ENCODE data around the gene MIEN1. TPM values are rescaled to one million over a fixed set of nuclear protein-coding genes. Genes with fewer than 3 reads are reported as not detected.

Gene MIEN1, protein sequence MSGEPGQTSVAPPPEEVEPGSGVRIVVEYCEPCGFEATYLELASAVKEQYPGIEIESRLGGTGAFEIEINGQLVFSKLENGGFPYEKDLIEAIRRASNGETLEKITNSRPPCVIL
- total RNA-seq: 10 to 100 TPM; 79.1 to 98.2 TPM

- peak; percentile 52 to 89 (median 83) for TF ChIP-seq POLR2A (IDR thresholded peaks at IDR 0.05)
- peak; percentile 84 to 93 (median 90) for TF ChIP-seq CTCF (IDR thresholded peaks at IDR 0.05)
- intact Hi-C loops (cut with DNase I): no loop called here
- Histone ChIP-seq H3K9me3 (no peaks in the 10 kb centered on the region), H3K27ac (peak within 1 kb of the TSS; percentile 87 to 94 (median 92)), H3K4me3 (peak within 1 kb of the TSS; percentile 58 to 74), H3K4me1 (peaks cover 13% of the 10 kb centered on the region), H3K36me3 (replicated peaks in 1 of 2; ENCODE audit: insufficient read depth in 1 of 2, low read depth in 2 of 2) (peaks cover 0 to 1% of the 10 kb centered on the region in 2 donors), H3K27me3 (no peaks in the 10 kb centered on the region)
- ATAC-seq (peak; percentile 94), DNase-seq (peak; percentile 90 to 95 (median 94))
- 0 to 1% methylated on average over 34 to 65 of the region's 65 CpGs for WGBS, 2 donors
These were observed at the start of gene MIEN1 for GRCh38 chr17:39730095-39730921. Gene MIEN1 (minus strand): TSS chr17:39730532. CDS start chr17:39730495, 37 bp downstream.

DNA sequence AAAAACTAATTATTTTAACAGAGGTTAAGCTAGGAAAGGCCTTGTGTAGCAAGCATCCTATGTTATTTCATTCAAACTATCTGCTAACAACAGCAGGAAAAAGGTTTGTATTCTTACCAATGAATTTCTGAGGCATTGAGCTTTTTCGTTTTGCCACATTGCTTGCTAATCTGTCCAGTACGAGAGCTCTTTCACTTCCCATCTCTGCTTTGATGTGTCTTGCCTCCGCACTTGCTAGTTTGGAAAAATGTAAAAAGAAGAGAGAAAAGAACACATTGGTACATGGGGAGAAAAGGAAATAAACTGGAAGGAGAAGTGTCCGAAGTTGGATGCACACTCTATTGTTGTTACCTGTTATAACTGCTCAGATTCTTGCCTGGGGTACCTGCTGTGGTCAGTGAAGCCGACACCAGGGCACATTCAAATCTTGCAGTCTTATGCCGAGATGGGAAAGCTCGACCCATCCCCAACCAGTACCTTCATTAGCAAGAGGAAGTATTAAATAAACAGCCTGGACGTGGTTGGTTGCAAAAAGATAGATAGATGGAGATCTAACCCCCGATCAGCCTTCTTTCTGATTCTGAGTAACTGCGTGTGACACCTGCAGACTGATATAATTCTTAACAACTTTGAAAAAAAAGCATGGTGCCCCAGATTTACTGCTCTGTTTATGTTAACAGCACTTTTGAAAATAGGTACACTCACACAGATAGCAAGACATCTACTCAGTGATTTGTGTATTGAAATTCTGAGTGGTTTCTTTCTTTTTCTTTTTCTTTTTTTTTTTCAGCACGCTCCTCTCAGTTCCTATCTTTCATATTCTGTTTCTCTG, 47.4 kb upstream of the MIEN1 start:
- no peak for TF ChIP-seq POLR2A (IDR thresholded peaks at IDR 0.05)
- no peak for TF ChIP-seq CTCF (IDR thresholded peaks at IDR 0.05)
- WGBS, 2 donors: 56 to 59% methylated on average over 11 of the region's 11 CpGs
- Histone ChIP-seq H3K4me1 (peaks cover 12% of the 10 kb centered on the region), H3K27me3 (no peaks in the 10 kb centered on the region), H3K4me3 (no peak overlapping the region), H3K36me3 (replicated peaks in 1 of 2; ENCODE audit: insufficient read depth in 1 of 2, low read depth in 2 of 2) (no peaks in the 10 kb centered on the region), H3K27ac (no peak overlapping the region), H3K9me3 (no peaks in the 10 kb centered on the region)
- ATAC-seq: no peak
- intact Hi-C loops (cut with DNase I): no loop called here
- no peak for DNase-seq

DNA sequence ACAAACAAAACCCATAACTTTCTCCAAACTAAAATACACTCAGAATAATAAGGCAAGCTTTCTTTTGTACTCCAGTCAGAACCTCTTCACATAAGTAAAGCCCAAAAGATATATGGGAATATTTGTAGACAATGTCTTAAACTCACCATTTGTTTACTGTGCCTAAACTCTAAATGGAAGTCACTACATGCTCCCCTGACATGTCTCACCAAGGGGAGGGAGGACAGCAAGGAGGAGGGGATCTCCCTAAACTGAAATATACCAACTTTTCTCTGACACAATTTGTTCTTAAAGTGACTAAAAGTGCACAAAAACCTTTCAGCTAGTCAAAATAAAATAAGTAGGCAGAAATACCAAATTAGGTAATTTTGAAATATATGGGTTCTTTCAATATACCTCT, 45.9 kb upstream of the MIEN1 start:
- H3K4me3 ChIP-seq: no peak overlapping the region
- no peak overlapping the region for H3K27ac ChIP-seq
- H3K27me3 ChIP-seq: no peaks in the 10 kb centered on the region
- intact Hi-C loops (cut with DNase I): no loop called here
- ATAC-seq: no peak
- no peaks in the 10 kb centered on the region for H3K36me3 ChIP-seq (replicated peaks in 1 of 2; ENCODE audit: insufficient read depth in 1 of 2, low read depth in 2 of 2)
- no peaks in the 10 kb centered on the region for H3K9me3 ChIP-seq
- H3K4me1 ChIP-seq: no peaks in the 10 kb centered on the region
- TF ChIP-seq CTCF (IDR thresholded peaks at IDR 0.05) (no peak), POLR2A (IDR thresholded peaks at IDR 0.05) (no peak)
- no peak for DNase-seq

DNA sequence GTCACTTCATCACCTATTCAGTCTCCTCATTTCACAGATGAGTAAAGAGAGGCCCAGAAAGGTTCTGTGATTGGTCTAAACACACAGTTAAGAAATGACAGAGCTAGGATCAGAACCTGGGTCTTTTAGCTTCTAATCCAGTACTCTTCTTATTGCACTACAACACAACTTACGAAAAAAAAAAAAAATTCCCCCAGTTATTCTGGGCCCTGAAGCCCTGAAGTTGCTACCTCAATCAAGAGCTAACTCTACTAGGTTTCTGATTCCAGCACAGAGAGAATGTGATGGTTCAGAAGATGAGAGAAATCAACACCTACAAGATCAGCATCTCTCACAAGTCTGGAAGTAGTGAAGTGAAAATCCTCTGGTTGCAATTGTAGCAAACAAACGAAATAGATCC, 44.7 kb upstream of the MIEN1 start:
- no peaks in the 10 kb centered on the region for H3K27me3 ChIP-seq
- DNase-seq (no peak), ATAC-seq (no peak)
- TF ChIP-seq POLR2A (IDR thresholded peaks at IDR 0.05): no peak
- TF ChIP-seq CTCF (IDR thresholded peaks at IDR 0.05): no peak
- no peaks in the 10 kb centered on the region for H3K9me3 ChIP-seq
- H3K36me3 ChIP-seq (replicated peaks in 1 of 2; ENCODE audit: insufficient read depth in 1 of 2, low read depth in 2 of 2): no peaks in the 10 kb centered on the region
- H3K4me1 ChIP-seq: no peaks in the 10 kb centered on the region
- H3K4me3 ChIP-seq: no peak overlapping the region
- intact Hi-C loops (cut with DNase I): no loop called here
- 62 to 70% methylated on average over 2 of the region's 2 CpGs for WGBS, 2 donors
- H3K27ac ChIP-seq: no peak overlapping the region

Measured in body of pancreas (tissue), 4 donors.